Central memory CD8-positive, alpha-beta T cell (primary cell): ENCODE data around the gene NCOA5.
"Not testable (repeated sequence)": the region's sequence is repeated elsewhere in the genome, so short reads cannot be mapped to it uniquely, and the experiment has no call there.

ENCODE experiments used
- ATAC-seq: fragments of 150-1000 bp; cut with Tn5 transposase; replicated peaks from 2 replicates; pipeline ENCODE4 v1.10.0; 2022; ENCODE audit warnings: mild to moderate bottlenecking, moderate FRiP score, moderate number of reproducible peaks; ENCODE audit not compliant: poor library complexity, severe bottlenecking; ENCODE audit errors: extremely low read depth
- DNase-seq, 2 donors: peaks; one replicate each; pipeline ENCODE4 v3.0.0; 2021; ENCODE audit warnings: low spot score in 2 of 2
- H3K27ac Mint-ChIP-seq: one replicate; pipeline ENCODE4 v1.8.0; 2022; ENCODE audit warnings: low read depth, mild to moderate bottlenecking, moderate library complexity, mixed read lengths
- H3K27me3 Mint-ChIP-seq: one replicate; pipeline ENCODE4 v1.8.0; 2022; ENCODE audit warnings: mixed read lengths
- H3K36me3 Mint-ChIP-seq: one replicate; pipeline ENCODE4 v1.8.0; 2022; ENCODE audit warnings: mild to moderate bottlenecking, moderate library complexity, mixed read lengths; ENCODE audit not compliant: insufficient read depth
- H3K4me1 Mint-ChIP-seq: one replicate; pipeline ENCODE4 v1.8.0; 2022; ENCODE audit warnings: mixed read lengths
- H3K4me3 Mint-ChIP-seq: one replicate; pipeline ENCODE4 v1.8.0; 2022; ENCODE audit warnings: mild to moderate bottlenecking, moderate library complexity, mixed read lengths
- H3K9me3 Mint-ChIP-seq: one replicate; pipeline ENCODE4 v1.8.0; 2022; ENCODE audit warnings: mixed read lengths

The NCOA5 gene

DNA sequence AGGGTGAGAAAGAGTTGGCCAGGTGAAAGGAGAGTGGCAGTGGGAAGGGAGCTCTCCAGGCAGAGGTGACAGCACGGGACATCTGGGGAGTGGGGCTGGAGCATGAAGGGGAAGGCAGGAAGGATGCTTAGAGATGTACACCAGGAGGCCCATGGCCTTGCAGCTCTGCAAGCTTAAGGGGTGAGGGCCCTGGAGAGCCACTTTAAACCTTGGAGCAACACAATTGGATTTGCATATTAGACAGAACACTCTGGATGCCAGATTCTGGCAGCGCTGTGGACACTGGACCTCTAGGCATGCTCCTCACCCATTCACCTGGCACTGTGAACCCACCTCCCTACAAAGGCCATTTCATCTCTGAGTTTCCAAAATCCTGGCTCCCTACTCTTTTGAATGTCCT is 24.7 kb upstream of the NCOA5 start:
- H3K4me3 Mint-ChIP-seq = no peak overlapping the region
- H3K9me3 Mint-ChIP-seq = no peaks in the 10 kb centered on the region
- DNase-seq (no peak), ATAC-seq (no peak)
- H3K36me3 Mint-ChIP-seq = peaks cover 2% of the 10 kb centered on the region
- peaks cover 9% of the 10 kb centered on the region for H3K4me1 Mint-ChIP-seq
- peaks cover 47% of the 10 kb centered on the region for H3K27me3 Mint-ChIP-seq
- H3K27ac Mint-ChIP-seq = no peak overlapping the region

DNA sequence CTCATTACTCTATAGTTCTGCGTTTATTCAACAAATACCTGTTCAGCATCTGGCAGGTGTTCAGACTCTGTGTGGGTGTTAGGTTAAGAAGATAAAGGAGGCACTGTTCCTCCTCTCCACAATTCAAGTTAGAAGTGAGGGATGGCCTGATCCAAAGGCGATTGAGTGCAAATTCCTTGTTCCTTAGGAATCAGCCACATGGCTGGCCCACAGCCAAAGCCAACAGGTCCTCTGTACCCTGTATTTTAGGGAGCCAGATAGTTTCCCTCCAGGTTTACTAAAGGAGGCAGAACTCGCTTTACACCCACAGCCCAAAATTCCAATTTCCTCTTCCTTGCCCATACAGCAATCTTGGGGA is 23.3 kb upstream of the NCOA5 start:
- Mint-ChIP-seq H3K4me3 (no peak overlapping the region), H3K27ac (no peak overlapping the region), H3K9me3 (no peaks in the 10 kb centered on the region), H3K36me3 (peaks cover under 1% of the 10 kb centered on the region), H3K4me1 (peaks cover 5% of the 10 kb centered on the region), H3K27me3 (peaks cover 56% of the 10 kb centered on the region)
- no peak for ATAC-seq
- DNase-seq = no peak

GRCh38 chr20:46112430-46113112 is 22.8 kb upstream of the NCOA5 start:
- Mint-ChIP-seq H3K9me3 (no peaks in the 10 kb centered on the region), H3K27me3 (peaks cover 58% of the 10 kb centered on the region), H3K4me1 (no peaks in the 10 kb centered on the region), H3K4me3 (no peak overlapping the region), H3K36me3 (no peaks in the 10 kb centered on the region), H3K27ac (no peak overlapping the region)
- no peak for DNase-seq
- no peak for ATAC-seq

DNA sequence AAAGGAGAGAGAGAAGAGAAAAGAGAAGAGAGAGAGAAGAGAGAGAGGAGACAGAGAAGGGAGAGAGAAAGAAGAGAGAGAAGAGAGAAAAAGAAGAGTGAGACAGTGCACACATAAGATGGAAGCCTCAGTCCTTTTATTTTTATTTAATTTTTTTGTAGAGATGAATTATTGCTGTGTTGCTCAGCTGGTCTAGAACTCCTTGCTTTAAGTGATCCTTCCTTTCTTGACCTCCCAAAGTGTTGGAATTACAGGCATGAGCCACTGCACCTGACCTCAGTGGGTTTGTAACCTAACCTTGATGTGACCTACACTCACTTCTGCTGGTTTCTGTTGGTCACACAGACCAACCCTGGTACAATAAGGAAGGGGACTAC is 22.1 kb upstream of the NCOA5 start:
- H3K27ac Mint-ChIP-seq = no peak overlapping the region
- H3K9me3 Mint-ChIP-seq = no peaks in the 10 kb centered on the region
- DNase-seq = no peak
- ATAC-seq = no peak
- H3K27me3 Mint-ChIP-seq = peaks cover 65% of the 10 kb centered on the region
- no peaks in the 10 kb centered on the region for H3K36me3 Mint-ChIP-seq
- no peak overlapping the region for H3K4me3 Mint-ChIP-seq
- no peaks in the 10 kb centered on the region for H3K4me1 Mint-ChIP-seq

GRCh38 chr20:46111028-46111835 is 21.5 kb upstream of the NCOA5 start:
- Mint-ChIP-seq H3K4me1 (no peaks in the 10 kb centered on the region), H3K36me3 (no peaks in the 10 kb centered on the region), H3K27me3 (peaks cover 71% of the 10 kb centered on the region), H3K27ac (no peak overlapping the region), H3K4me3 (no peak overlapping the region), H3K9me3 (no peaks in the 10 kb centered on the region)
- DNase-seq = no peak
- ATAC-seq = peak; percentile 24

GRCh38 chr20:46108976-46109375 is 19.2 kb upstream of the NCOA5 start:
- no peak overlapping the region for H3K27ac Mint-ChIP-seq
- DNase-seq = no peak
- H3K4me3 Mint-ChIP-seq = no peak overlapping the region
- no peaks in the 10 kb centered on the region for H3K4me1 Mint-ChIP-seq
- no peaks in the 10 kb centered on the region for H3K36me3 Mint-ChIP-seq
- H3K27me3 Mint-ChIP-seq = peaks cover 82% of the 10 kb centered on the region
- no peaks in the 10 kb centered on the region for H3K9me3 Mint-ChIP-seq
- no peak for ATAC-seq

- Mint-ChIP-seq H3K36me3 (no peaks in the 10 kb centered on the region), H3K27ac (no peak overlapping the region), H3K4me1 (no peaks in the 10 kb centered on the region), H3K27me3 (peaks cover 79% of the 10 kb centered on the region), H3K4me3 (no peak overlapping the region), H3K9me3 (no peaks in the 10 kb centered on the region)
- DNase-seq (no peak), ATAC-seq (no peak)
These were observed 18.7 kb upstream of the NCOA5 start for GRCh38 chr20:46108435-46108841.

- DNase-seq = no peak
- Mint-ChIP-seq H3K27me3 (peaks cover 88% of the 10 kb centered on the region), H3K36me3 (no peaks in the 10 kb centered on the region), H3K27ac (no peak overlapping the region), H3K4me3 (no peak overlapping the region), H3K9me3 (no peaks in the 10 kb centered on the region), H3K4me1 (no peaks in the 10 kb centered on the region)
- ATAC-seq = no peak
These were observed 17.3 kb upstream of the NCOA5 start for GRCh38 chr20:46107061-46107460.

DNA sequence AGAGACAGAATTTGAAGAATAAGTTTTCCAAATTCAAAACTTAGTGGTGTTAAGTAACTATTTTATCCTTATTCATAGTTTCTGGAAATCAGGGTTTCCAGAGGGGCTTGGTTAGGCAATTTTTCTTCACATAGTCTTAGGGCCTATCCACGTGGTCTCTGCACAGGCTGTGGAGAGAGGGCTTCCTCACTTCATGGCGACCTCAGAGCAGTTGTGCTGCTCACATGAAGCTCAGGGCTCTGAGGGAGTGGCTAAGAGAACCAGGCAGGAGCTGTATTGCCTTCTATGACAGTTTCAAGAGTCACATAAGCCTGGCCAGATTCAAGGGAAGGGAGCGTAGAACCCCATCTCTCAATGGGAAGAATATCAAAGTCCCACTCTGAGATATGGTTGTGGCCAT is 14.5 kb upstream of the NCOA5 start:
- ATAC-seq (no peak), DNase-seq (no peak)
- Mint-ChIP-seq H3K9me3 (no peaks in the 10 kb centered on the region), H3K27ac (no peak overlapping the region), H3K36me3 (no peaks in the 10 kb centered on the region), H3K4me1 (no peaks in the 10 kb centered on the region), H3K27me3 (peaks cover 93% of the 10 kb centered on the region), H3K4me3 (no peak overlapping the region)

DNA sequence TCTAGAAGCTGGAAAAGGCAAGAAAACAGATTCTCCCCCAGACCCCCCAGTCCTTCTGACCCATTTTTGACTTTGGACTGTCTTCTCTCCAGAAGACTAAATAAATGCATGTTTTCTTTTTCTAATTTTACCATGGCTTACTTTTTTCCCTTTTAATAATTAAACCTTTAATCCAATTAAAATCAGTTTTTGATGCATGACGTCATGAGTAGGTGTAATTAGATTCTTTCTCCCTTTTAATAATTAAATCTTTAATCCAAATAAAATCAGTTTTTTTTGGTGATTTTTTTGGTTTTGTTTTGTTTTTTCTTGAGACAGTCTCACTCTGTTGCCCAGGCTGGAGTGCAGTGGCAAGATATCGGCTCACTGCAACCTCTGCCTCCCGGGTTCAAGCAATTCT is 13.2 kb upstream of the NCOA5 start:
- Mint-ChIP-seq H3K4me1 (no peaks in the 10 kb centered on the region), H3K9me3 (no peaks in the 10 kb centered on the region), H3K4me3 (no peak overlapping the region), H3K36me3 (no peaks in the 10 kb centered on the region), H3K27ac (no peak overlapping the region), H3K27me3 (peaks cover 90% of the 10 kb centered on the region)
- no peak for DNase-seq
- no peak for ATAC-seq

DNA sequence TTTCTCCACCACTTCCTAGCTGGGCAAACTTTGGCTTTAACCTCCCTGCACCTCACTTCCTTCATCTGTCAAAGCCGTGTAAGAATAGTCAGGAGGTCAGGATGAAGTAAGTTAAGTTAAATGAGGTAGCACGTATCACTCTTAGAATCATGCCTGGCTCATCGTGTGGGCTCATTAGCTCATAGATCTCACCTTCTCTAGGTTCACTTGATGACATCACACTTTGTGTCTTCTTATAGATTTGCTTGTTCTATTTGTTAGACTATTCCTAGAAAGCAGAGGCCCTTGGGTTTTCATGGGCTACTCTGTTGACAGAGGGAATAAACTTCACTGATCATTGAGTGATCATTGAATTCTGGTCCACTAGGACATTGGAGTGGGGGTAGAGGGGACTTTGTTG is 12.2 kb upstream of the NCOA5 start:
- no peak overlapping the region for H3K27ac Mint-ChIP-seq
- no peaks in the 10 kb centered on the region for H3K36me3 Mint-ChIP-seq
- H3K4me3 Mint-ChIP-seq = no peak overlapping the region
- peaks cover 80% of the 10 kb centered on the region for H3K27me3 Mint-ChIP-seq
- H3K4me1 Mint-ChIP-seq = no peaks in the 10 kb centered on the region
- ATAC-seq (no peak), DNase-seq (no peak)
- H3K9me3 Mint-ChIP-seq = no peaks in the 10 kb centered on the region

GRCh38 chr20:46100988-46101387 is 11.2 kb upstream of the NCOA5 start:
- Mint-ChIP-seq H3K4me1 (no peaks in the 10 kb centered on the region), H3K9me3 (no peaks in the 10 kb centered on the region), H3K27me3 (peaks cover 70% of the 10 kb centered on the region), H3K36me3 (no peaks in the 10 kb centered on the region), H3K4me3 (no peak overlapping the region), H3K27ac (no peak overlapping the region)
- DNase-seq = no peak
- ATAC-seq = no peak

DNA sequence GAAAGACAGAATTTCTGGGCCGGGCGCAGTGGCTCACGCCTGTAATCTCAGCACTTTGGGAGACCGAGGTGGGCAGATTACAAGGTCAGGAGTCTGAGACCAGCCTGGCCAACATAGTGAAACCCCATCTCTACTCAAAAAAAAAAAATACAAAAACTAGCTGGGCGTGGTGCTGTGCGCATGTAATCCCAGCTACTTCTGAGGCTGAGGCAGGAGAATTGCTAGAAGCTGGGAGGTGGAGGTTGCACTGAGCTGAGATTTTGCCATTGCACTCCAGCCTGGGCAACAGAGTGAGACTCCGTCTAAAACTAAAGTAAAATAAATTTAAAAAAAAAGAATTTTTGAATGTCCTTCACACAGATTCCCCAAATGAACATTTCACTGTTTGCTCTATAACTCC is 10.7 kb upstream of the NCOA5 start:
- H3K27me3 Mint-ChIP-seq = peaks cover 65% of the 10 kb centered on the region
- H3K27ac Mint-ChIP-seq, H3K4me1 Mint-ChIP-seq, ATAC-seq, H3K36me3 Mint-ChIP-seq, H3K4me3 Mint-ChIP-seq, DNase-seq, H3K9me3 Mint-ChIP-seq: not testable (repeated sequence)
